HAP-1 (cell line): ENCODE data around the gene BBS9.

Source experiments
- DNase-seq, 2 experiments: peaks; one replicate each; pipeline ENCODE4 v3.0.0-alpha.2; 2016 to 2020; ENCODE audit warnings: low spot score in 2 of 2
- H3K27me3 ChIP-seq: fragments of 250-450 bp; sonication (Bioruptor Pico); 2 replicates; pipeline ENCODE4 v1.5.1; 2020; ENCODE audit warnings: low read depth, mild to moderate bottlenecking, moderate library complexity
- H3K36me3 ChIP-seq: fragments of 250-450 bp; sonication (Bioruptor Pico); replicated peaks from 2 replicates; pipeline ENCODE4 v1.5.1; 2020; ENCODE audit warnings: mild to moderate bottlenecking
- H3K4me1 ChIP-seq: fragments of 250-450 bp; sonication (Bioruptor Pico); 2 replicates; pipeline ENCODE4 v1.5.1; 2020; ENCODE audit warnings: mild to moderate bottlenecking
- H3K4me3 ChIP-seq: fragments of 250-450 bp; sonication (Bioruptor Pico); 2 replicates; pipeline ENCODE4 v1.5.1; 2020; ENCODE audit warnings: mild to moderate bottlenecking, moderate library complexity
- H3K9me3 ChIP-seq: fragments of 250-450 bp; sonication (Bioruptor Pico); 2 replicates; pipeline ENCODE4 v1.5.1; 2020; ENCODE audit warnings: mild to moderate bottlenecking, moderate library complexity
- in situ Hi-C: fragments of 300-500 bp; cut with MboI; formaldehyde crosslinking; loops from 3 replicates; pipeline ENCODE4 v1.14.3; 2020; ENCODE audit warnings: low sequenced_read_pairs, inconsistent platforms, mixed read lengths

BBS9 gene

GRCh38 chr7:33539659-33540400 lies 410.5 kb downstream of the BBS9 start:
- no peaks in the 10 kb centered on the region for H3K36me3 ChIP-seq
- H3K4me1 ChIP-seq, result no peaks in the 10 kb centered on the region
- no peak overlapping the region for H3K4me3 ChIP-seq
- DNase-seq, result no peak
- H3K27me3 ChIP-seq, result no peaks in the 10 kb centered on the region
- H3K9me3 ChIP-seq, result no peaks in the 10 kb centered on the region; the same call in 1 of the 2 replicates
- in situ Hi-C loops, result no loop called here

- in situ Hi-C loops, result no loop called here
- no peaks in the 10 kb centered on the region for H3K27me3 ChIP-seq
These were observed 418.5 kb downstream of the BBS9 start for GRCh38 chr7:33547880-33548279.

GRCh38 chr7:33550363-33550762 lies 421.0 kb downstream of the BBS9 start:
- no peaks in the 10 kb centered on the region for H3K27me3 ChIP-seq
- no peaks in the 10 kb centered on the region for H3K9me3 ChIP-seq
- in situ Hi-C loops, result no loop called here

More at GRCh38 chr7:33547880-33548279, 418.5 kb downstream of the BBS9 start:
- Histone ChIP-seq H3K9me3 (no peaks in the 10 kb centered on the region), H3K4me1 (no peaks in the 10 kb centered on the region), H3K36me3 (no peaks in the 10 kb centered on the region), H3K4me3 (no peak overlapping the region)
- no peak for DNase-seq

GRCh38 chr7:33550979-33551378 lies 421.6 kb downstream of the BBS9 start:
- H3K4me3 ChIP-seq, result no peak overlapping the region
- H3K9me3 ChIP-seq, result no peaks in the 10 kb centered on the region
- no peaks in the 10 kb centered on the region; the same call in 1 of the 2 replicates for H3K27me3 ChIP-seq
- no peaks in the 10 kb centered on the region for H3K4me1 ChIP-seq
- H3K36me3 ChIP-seq, result no peaks in the 10 kb centered on the region
- in situ Hi-C loops, result no loop called here
- DNase-seq, result no peak

More at GRCh38 chr7:33550363-33550762, 421.0 kb downstream of the BBS9 start:
- no peak for DNase-seq
- H3K36me3 ChIP-seq, result no peaks in the 10 kb centered on the region
- H3K4me1 ChIP-seq, result no peaks in the 10 kb centered on the region
- H3K4me3 ChIP-seq, result no peak overlapping the region

GRCh38 chr7:33554046-33554445 lies 424.7 kb downstream of the BBS9 start:
- no peaks in the 10 kb centered on the region for H3K4me1 ChIP-seq
- no peak overlapping the region for H3K4me3 ChIP-seq
- H3K36me3 ChIP-seq, result no peaks in the 10 kb centered on the region
- in situ Hi-C loops, result no loop called here
- DNase-seq, result no peak
- H3K9me3 ChIP-seq, result no peaks in the 10 kb centered on the region
- peaks cover 5% of the 10 kb centered on the region; the same call in 1 of the 2 replicates for H3K27me3 ChIP-seq

GRCh38 chr7:33554576-33554975 lies 425.2 kb downstream of the BBS9 start:
- Histone ChIP-seq H3K36me3 (no peaks in the 10 kb centered on the region), H3K4me1 (no peaks in the 10 kb centered on the region), H3K27me3 (peaks cover 5% of the 10 kb centered on the region; the same call in 1 of the 2 replicates), H3K9me3 (no peaks in the 10 kb centered on the region), H3K4me3 (no peak overlapping the region)
- in situ Hi-C loops, result no loop called here
- DNase-seq, result no peak

- DNase-seq, result no peak
- Histone ChIP-seq H3K4me1 (no peaks in the 10 kb centered on the region), H3K4me3 (no peak overlapping the region), H3K9me3 (no peaks in the 10 kb centered on the region), H3K36me3 (no peaks in the 10 kb centered on the region), H3K27me3 (peaks cover 5% of the 10 kb centered on the region; the same call in 1 of the 2 replicates)
- in situ Hi-C loops, result no loop called here
These were observed 427.1 kb downstream of the BBS9 start for GRCh38 chr7:33556472-33556871.

GRCh38 chr7:33558549-33559323 lies 429.4 kb downstream of the BBS9 start:
- Histone ChIP-seq H3K4me3 (no peak overlapping the region), H3K4me1 (no peaks in the 10 kb centered on the region), H3K27me3 (peaks cover 5% of the 10 kb centered on the region; the same call in 1 of the 2 replicates), H3K9me3 (no peaks in the 10 kb centered on the region), H3K36me3 (no peaks in the 10 kb centered on the region)
- no peak for DNase-seq
- in situ Hi-C loops, result no loop called here

GRCh38 chr7:33559324-33559710 lies 430.0 kb downstream of the BBS9 start:
- no peaks in the 10 kb centered on the region for H3K9me3 ChIP-seq
- H3K27me3 ChIP-seq, result peaks cover 5% of the 10 kb centered on the region; the same call in 1 of the 2 replicates
- in situ Hi-C loops, result no loop called here
- H3K4me3 ChIP-seq, result no peak overlapping the region
- no peaks in the 10 kb centered on the region for H3K36me3 ChIP-seq
- DNase-seq, result no peak
- no peaks in the 10 kb centered on the region for H3K4me1 ChIP-seq

GRCh38 chr7:33562996-33563395 lies 433.6 kb downstream of the BBS9 start:
- in situ Hi-C loops, result no loop called here
- no peak overlapping the region for H3K4me3 ChIP-seq
- H3K4me1 ChIP-seq, result no peaks in the 10 kb centered on the region
- no peaks in the 10 kb centered on the region for H3K9me3 ChIP-seq
- no peak for DNase-seq
- no peaks in the 10 kb centered on the region for H3K36me3 ChIP-seq
- no peaks in the 10 kb centered on the region for H3K27me3 ChIP-seq

- Histone ChIP-seq H3K27me3 (no peaks in the 10 kb centered on the region), H3K36me3 (no peaks in the 10 kb centered on the region), H3K9me3 (no peaks in the 10 kb centered on the region), H3K4me3 (no peak overlapping the region), H3K4me1 (no peaks in the 10 kb centered on the region)
- in situ Hi-C loops, result no loop called here
- no peak for DNase-seq
These were observed 434.3 kb downstream of the BBS9 start for GRCh38 chr7:33563651-33564050.

- in situ Hi-C loops, result no loop called here
- Histone ChIP-seq H3K4me3 (no peak overlapping the region), H3K27me3 (no peaks in the 10 kb centered on the region), H3K4me1 (no peaks in the 10 kb centered on the region), H3K9me3 (no peaks in the 10 kb centered on the region), H3K36me3 (no peaks in the 10 kb centered on the region)
- DNase-seq, result no peak
These were observed 448.8 kb downstream of the BBS9 start for GRCh38 chr7:33578166-33578565.

- H3K4me3 ChIP-seq, result no peak overlapping the region
- H3K9me3 ChIP-seq, result no peaks in the 10 kb centered on the region
- in situ Hi-C loops, result no loop called here
- H3K4me1 ChIP-seq, result no peaks in the 10 kb centered on the region
- DNase-seq, result no peak
- H3K36me3 ChIP-seq, result no peaks in the 10 kb centered on the region
- H3K27me3 ChIP-seq, result no peaks in the 10 kb centered on the region
These were observed 449.7 kb downstream of the BBS9 start for GRCh38 chr7:33578881-33579672.

GRCh38 chr7:33579673-33579960 lies 450.3 kb downstream of the BBS9 start:
- no peak overlapping the region for H3K4me3 ChIP-seq
- no peaks in the 10 kb centered on the region for H3K36me3 ChIP-seq
- no peak for DNase-seq
- H3K4me1 ChIP-seq, result no peaks in the 10 kb centered on the region
- H3K9me3 ChIP-seq, result no peaks in the 10 kb centered on the region
- in situ Hi-C loops, result no loop called here
- H3K27me3 ChIP-seq, result no peaks in the 10 kb centered on the region
